A673 (cell line): Measurements from ENCODE around the gene LCE3C.

Experiments used
- CTCF ChIP-seq: fragments of 300-800, 200-600 bp; sonication (generic); conservative IDR thresholded peaks from 2 replicates; pipeline ENCODE4 v1.5.1; 2017; ENCODE audit warnings: low read depth, mild to moderate bottlenecking, antibody characterized with exemption, low read length, moderate library complexity, mixed read lengths
- EZH2 ChIP-seq: fragments of 200-600 bp; sonication (generic); IDR thresholded peaks from 2 replicates; pipeline ENCODE4 v1.6.1; 2017; ENCODE audit warnings: borderline replicate concordance, low read depth, mild to moderate bottlenecking, mixed read lengths, antibody characterized with exemption, low read length; ENCODE audit not compliant: poor library complexity, severe bottlenecking

GRCh38 chr1:152577168-152577567, 22.9 kb upstream of the LCE3C start:
- no peak for TF ChIP-seq CTCF
- TF ChIP-seq EZH2: no peak
